ENCODE results near the gene PADI6.
"Not testable (repeated sequence)": the region's sequence is repeated elsewhere in the genome, so short reads cannot be mapped to it uniquely, and the experiment has no call there.

The PADI6 gene

GRCh38 chr1:17404820-17405219 is 32.8 kb downstream of the PADI6 start:
- DNase-seq (ENCODE audit: low read depth), result no peak

GRCh38 chr1:17405898-17406759 is 34.1 kb downstream of the PADI6 start:
- peak; percentile 66 for DNase-seq (ENCODE audit: low read depth)

- not testable (repeated sequence) for DNase-seq (ENCODE audit: low read depth)
Observed at GRCh38 chr1:17406760-17407475, 34.9 kb downstream of the PADI6 start.

- DNase-seq (ENCODE audit: low read depth), result not testable (repeated sequence)
Observed at GRCh38 chr1:17407786-17408514, 36.0 kb downstream of the PADI6 start.

- DNase-seq (ENCODE audit: low read depth), result no peak
Observed at GRCh38 chr1:17409391-17409811, 37.4 kb downstream of the PADI6 start.

GRCh38 chr1:17412093-17412870 is 40.3 kb downstream of the PADI6 start:
- DNase-seq (ENCODE audit: low read depth), result no peak

- DNase-seq (ENCODE audit: low read depth), result no peak
Observed at GRCh38 chr1:17414022-17414421, 42.0 kb downstream of the PADI6 start.

- no peak for DNase-seq (ENCODE audit: low read depth)
Observed at GRCh38 chr1:17416389-17416788, 44.4 kb downstream of the PADI6 start.

GRCh38 chr1:17419626-17420328 is 47.8 kb downstream of the PADI6 start:
- DNase-seq (ENCODE audit: low read depth), result peak; percentile 53

GRCh38 chr1:17420391-17420918 is 48.5 kb downstream of the PADI6 start:
- DNase-seq (ENCODE audit: low read depth), result no peak

- DNase-seq (ENCODE audit: low read depth), result no peak
Observed at GRCh38 chr1:17422461-17422860, 50.5 kb downstream of the PADI6 start.

- DNase-seq (ENCODE audit: low read depth), result no peak
Observed at GRCh38 chr1:17423781-17424245, 51.8 kb downstream of the PADI6 start.

- no peak for DNase-seq (ENCODE audit: low read depth)
Observed at GRCh38 chr1:17425806-17426600, 54.0 kb downstream of the PADI6 start.

- DNase-seq (ENCODE audit: low read depth), result no peak
Observed at GRCh38 chr1:17427696-17428660, 56.0 kb downstream of the PADI6 start.

- DNase-seq (ENCODE audit: low read depth), result no peak
Observed at GRCh38 chr1:17429183-17429582, 57.2 kb downstream of the PADI6 start.

- DNase-seq (ENCODE audit: low read depth), result no peak
Observed at GRCh38 chr1:17432412-17432811, 60.4 kb downstream of the PADI6 start.

GRCh38 chr1:17433261-17433660 is 61.3 kb downstream of the PADI6 start:
- no peak for DNase-seq (ENCODE audit: low read depth)

GRCh38 chr1:17434016-17434415 is 62.0 kb downstream of the PADI6 start:
- no peak for DNase-seq (ENCODE audit: low read depth)

- DNase-seq (ENCODE audit: low read depth), result no peak
Observed at GRCh38 chr1:17434601-17435000, 62.6 kb downstream of the PADI6 start.

Data from ELR (cell line).